ENCODE data around the gene XIRP1.

The XIRP1 gene

GRCh38 chr3:39165518-39165917 lies 26.9 kb downstream of the XIRP1 start:
- DNase-seq (ENCODE audit: low read depth): no peak

DNA sequence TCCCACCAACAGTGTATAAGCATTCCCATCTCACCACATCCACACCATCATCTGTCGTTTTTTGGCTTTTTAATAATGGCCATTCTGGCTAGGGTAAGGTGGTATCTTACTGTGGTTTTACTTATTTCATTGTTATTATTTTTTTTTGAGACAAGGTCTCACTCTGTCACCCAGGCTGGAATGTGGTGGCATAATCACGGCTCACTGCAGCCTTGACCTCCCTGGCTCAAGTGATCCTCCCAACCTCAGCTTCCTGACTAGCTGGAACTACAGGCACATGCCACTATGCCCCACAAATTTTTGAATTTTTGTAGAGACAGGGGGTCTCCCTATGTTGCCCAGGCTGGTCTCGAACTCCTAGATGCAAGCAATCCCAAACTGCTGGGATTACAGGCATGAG lies 28.0 kb downstream of the XIRP1 start:
- no peak for DNase-seq (ENCODE audit: low read depth)

DNA sequence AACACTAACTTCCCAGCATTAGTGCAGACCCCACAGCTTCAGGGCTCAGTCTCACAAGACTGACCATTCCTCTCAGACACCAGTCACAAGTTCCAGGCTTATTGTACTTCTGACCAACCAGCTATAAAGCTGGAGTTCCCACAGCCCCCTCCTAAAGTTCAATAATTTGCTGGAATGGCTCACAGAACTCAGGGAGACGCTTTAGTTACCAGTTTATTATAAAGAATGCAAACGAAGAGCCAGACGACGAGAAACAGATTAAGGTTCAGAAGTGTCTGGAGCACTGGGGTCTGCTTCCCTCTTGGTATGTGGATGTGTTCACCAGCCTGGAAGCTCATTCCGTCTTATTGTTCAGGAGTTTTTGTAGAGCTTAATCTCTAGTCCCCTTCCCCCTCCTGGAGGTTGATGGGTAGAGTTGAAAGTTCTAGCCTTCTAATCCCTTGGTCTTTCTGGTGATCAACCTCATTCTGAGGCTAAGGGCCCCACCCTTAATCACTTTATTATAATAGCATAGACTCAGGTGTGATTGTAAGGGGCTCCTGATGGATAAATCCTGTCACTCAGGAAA lies 34.2 kb downstream of the XIRP1 start:
- no peak for DNase-seq (ENCODE audit: low read depth)

GRCh38 chr3:39157359-39157758 lies 35.0 kb downstream of the XIRP1 start:
- no peak for DNase-seq (ENCODE audit: low read depth)

DNA sequence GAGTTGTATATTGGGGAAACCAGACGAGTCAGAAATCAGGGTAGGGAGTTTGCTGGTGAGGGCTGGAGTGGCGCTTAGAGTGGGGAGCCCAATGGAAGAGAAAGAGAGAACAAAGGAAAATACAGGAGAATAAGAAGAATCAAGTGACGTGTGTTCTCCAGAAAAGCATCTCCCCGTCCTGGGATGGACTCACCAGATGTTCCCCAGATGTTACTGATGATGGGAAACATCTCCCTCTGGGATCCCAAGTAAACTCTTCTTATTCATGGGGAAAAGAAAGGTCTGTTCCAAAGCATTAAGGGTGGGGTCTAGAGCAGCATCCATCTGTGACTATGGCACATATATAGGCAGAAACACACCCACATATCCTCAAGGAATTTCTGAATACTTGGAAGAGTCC lies 36.0 kb downstream of the XIRP1 start:
- DNase-seq (ENCODE audit: low read depth): no peak

GRCh38 chr3:39154280-39155021 lies 37.9 kb downstream of the XIRP1 start:
- no peak for DNase-seq (ENCODE audit: low read depth)

- no peak for DNase-seq (ENCODE audit: low read depth)
Measured at GRCh38 chr3:39153977-39154279, 38.5 kb downstream of the XIRP1 start.

DNA sequence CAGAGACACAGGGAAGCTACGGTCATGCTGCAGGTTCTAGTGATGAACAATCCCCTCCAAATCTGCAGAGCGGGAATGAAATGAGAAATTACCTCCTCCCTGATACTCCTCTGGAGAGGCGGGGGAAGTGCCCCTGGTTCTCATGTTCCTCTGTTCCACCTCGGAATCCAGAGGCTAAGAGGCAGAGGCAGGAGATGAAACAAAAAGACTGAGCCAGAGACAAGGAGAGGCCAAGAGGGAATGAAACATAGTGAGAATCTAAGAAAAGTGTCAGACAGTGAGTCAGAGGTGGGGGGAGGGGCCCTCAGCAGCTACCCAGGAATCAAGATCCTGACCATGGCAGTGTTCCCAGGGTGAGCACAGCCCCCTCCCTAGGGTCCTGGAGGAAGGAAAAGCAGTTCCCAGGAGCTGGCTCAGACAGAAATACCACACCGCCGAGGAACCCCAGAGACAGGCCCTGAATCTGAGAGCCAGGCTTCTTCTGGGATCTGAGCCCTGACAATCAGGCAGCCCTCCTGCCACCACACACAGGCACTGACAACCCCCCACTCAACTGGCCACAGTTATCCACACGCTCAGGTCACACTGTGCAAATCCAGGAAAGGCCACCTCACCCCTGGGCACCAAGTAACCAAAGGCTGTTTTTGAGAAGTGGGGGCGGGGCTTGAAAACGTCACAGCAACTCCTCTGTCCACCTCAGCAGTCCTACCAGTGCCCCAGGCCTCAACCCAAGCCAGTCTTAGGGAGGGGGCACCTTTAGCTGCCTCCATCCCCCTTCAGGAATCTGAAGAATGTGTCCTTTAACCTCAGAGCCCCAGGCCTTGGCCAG lies 41.4 kb downstream of the XIRP1 start:
- DNase-seq (ENCODE audit: low read depth): peak; percentile 92

DNA sequence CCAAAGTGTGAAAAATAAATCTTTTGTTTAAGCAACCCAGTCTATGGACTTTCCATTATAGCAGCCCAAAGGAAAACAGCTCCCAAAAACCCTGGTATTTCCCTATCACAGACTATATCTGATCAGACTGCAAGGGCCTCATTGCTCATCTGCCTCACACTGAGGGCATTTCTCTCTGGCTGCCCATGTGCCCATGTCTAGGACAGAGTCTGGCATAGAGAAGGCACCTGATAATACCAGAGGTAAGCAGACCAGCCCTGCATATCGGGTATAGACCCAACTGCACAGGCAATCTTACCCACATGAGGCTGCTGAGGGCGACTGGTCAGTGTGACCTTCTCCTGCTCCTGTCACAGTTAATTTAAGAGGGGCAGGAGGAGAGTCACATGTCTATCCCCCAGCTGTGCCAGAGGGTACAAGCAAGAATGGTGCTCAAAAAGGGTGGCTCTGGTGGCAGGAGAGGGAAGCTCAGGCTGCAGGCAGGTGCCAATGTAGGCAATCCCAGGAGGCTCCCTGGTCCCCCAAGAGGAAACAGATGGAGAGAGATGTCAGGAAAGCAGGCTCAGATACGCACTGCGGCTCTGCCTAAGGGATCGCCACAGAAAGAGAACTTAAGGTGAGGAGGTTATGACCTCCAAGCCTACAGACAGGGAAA lies 42.1 kb downstream of the XIRP1 start:
- no peak for DNase-seq (ENCODE audit: low read depth)

- DNase-seq (ENCODE audit: low read depth): no peak
Measured at GRCh38 chr3:39149498-39150147, 42.8 kb downstream of the XIRP1 start.

GRCh38 chr3:39149059-39149455 lies 43.3 kb downstream of the XIRP1 start:
- DNase-seq (ENCODE audit: low read depth): no peak

- no peak for DNase-seq (ENCODE audit: low read depth)
Measured at GRCh38 chr3:39148435-39149058, 43.8 kb downstream of the XIRP1 start.

GRCh38 chr3:39147711-39148434 lies 44.5 kb downstream of the XIRP1 start:
- DNase-seq (ENCODE audit: low read depth): peak; percentile 61

DNA sequence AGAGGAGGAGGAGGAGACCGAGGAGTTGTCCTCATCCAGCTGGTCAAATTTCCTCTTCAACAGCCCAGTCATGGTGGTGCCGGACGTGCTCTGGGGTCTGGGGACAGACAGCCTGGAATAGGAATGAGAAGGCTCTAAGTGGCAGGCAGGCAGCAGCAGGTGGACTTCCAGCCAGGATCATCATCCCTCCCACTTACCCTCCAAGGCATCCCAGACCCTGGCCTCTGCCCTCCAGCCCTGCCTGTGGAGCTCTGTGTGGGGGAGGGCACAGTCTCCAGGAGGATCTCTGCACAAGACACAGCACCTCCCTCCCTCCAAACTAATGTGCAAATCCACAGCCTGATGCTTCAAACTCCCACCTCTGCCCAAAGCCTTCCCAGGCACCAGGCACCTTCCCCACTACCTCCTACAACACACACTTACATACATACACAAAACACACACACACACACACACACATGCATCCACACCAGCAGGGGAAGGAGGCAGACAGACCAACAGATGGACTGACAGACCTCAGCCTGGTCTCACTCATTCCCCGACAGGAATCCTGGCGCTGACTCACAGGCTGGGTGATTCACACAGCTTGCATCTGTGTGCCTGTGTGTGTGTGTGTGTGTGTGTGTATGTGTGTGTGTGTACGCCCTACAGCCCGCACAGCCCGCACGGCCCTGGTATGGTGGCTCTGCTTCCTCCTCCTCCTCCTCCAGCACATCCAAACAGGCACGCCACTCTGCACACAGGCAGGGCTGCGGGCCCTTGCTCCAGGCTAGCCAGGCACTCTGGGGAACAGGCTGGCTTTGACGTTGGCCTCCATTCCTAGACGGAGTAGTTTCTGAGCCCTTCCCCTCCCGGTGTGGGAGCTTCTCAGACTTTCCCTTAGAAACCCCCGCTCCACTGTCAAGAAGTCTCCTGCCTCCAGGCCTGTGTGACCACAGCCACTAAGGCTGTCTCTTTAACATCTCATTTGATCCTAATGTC lies 45.5 kb downstream of the XIRP1 start:
- peak; percentile 94 for DNase-seq (ENCODE audit: low read depth)

GRCh38 chr3:39146083-39146501 lies 46.3 kb downstream of the XIRP1 start:
- DNase-seq (ENCODE audit: low read depth): no peak

DNA sequence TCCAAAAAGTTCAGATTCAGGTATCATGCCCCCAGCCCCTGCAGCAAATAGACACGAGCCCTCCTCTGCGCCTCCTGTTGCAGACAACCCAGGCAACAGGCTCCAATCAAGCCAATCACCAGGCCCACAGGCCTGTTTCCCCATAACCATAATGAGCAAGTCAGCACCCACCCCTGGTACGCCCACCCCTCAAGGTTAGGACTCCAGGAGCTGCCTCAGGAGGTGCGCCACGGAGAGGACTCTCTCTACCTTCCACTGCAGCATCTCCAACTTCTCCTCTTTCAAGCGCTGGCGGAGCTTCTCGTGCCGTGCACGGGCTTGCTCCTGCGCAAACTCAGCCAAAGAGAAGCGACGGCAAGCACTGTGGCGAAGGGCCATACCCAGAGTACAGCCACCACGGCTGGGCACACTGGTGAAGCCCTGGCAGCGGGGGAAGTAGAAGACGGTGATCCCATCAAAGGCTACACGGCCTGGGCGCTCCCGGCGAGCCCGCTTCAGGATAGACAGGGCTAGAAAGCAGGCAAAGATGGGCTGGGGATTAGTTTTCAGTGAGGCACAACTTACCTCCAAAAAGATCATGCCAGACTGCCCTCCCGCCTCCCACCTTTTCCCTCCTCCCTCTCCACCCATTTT lies 47.5 kb downstream of the XIRP1 start:
- no peak for DNase-seq (ENCODE audit: low read depth)

GRCh38 chr3:39144095-39144747 lies 48.2 kb downstream of the XIRP1 start:
- DNase-seq (ENCODE audit: low read depth): peak; percentile 43

- DNase-seq (ENCODE audit: low read depth): no peak
Measured at GRCh38 chr3:39143051-39143885, 49.1 kb downstream of the XIRP1 start.
